SK-N-MC (cell line): ENCODE results near the gene UGT1A6.

Experiments used
- FOXP2 ChIP-seq: optimal IDR thresholded peaks from 2 replicates; pipeline ENCODE3; 2011; ENCODE audit warnings: mild to moderate bottlenecking, moderate library complexity; ENCODE audit not compliant: insufficient read depth; ENCODE audit errors: extremely low read length, control extremely low read depth
- POLR2AphosphoS5 ChIP-seq: IDR thresholded peaks from 2 replicates; pipeline ENCODE4 v1.6.1; 2012; ENCODE audit warnings: mild to moderate bottlenecking, low read depth, low read length, borderline replicate concordance

DNA sequence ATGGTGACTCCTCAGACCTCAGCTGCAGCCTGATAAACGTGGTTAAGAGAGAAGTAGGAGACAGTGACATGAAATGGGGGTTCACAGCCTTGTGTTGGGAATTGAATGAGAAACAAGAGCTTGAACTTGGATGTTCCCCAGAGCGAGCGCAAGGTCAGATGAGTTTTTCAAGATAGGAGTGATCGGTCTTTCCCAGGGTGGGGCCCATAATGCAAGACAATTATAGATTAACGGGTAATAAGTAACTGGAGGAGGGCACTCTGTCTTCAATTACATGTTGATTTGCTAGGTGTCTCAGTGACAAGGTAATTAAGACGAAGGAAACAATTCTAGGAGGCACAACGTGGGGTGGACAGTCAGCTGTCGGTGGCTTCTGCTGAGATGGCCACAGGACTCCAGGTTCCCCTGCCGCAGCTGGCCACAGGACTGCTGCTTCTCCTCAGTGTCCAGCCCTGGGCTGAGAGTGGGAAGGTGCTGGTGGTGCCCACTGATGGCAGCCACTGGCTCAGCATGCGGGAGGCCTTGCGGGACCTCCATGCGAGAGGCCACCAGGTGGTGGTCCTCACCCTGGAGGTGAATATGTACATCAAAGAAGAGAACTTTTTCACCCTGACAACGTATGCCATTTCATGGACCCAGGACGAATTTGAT is 20.0 kb downstream of the UGT1A6 start, which contains the start of gene UGT1A5:
- TF ChIP-seq POLR2AphosphoS5 (no peak), FOXP2 (no peak)
